Measurements from ENCODE around the gene SDK1.
"Not testable (repeated sequence)": the region's sequence is repeated elsewhere in the genome, so short reads cannot be mapped to it uniquely, and the experiment has no call there.

SDK1 gene

GRCh38 chr7:4233146-4233545 is 932.1 kb downstream of the SDK1 start:
- H3K4me3 ChIP-seq (ENCODE audit: low read depth, low read length) = no peak overlapping the region
- TF ChIP-seq CTCF (conservative IDR thresholded peaks at IDR 0.05; ENCODE audit: low read depth, low read length) = no peak
- DNase-seq (ENCODE audit: low read depth) = no peak

GRCh38 chr7:4233621-4234497 is 932.8 kb downstream of the SDK1 start:
- DNase-seq (ENCODE audit: low read depth) = no peak
- H3K4me3 ChIP-seq (ENCODE audit: low read depth, low read length) = no peak overlapping the region
- TF ChIP-seq CTCF (conservative IDR thresholded peaks at IDR 0.05; ENCODE audit: low read depth, low read length) = no peak

GRCh38 chr7:4234498-4234855 is 933.4 kb downstream of the SDK1 start:
- no peak for DNase-seq (ENCODE audit: low read depth)
- H3K4me3 ChIP-seq (ENCODE audit: low read depth, low read length) = no peak overlapping the region
- TF ChIP-seq CTCF (conservative IDR thresholded peaks at IDR 0.05; ENCODE audit: low read depth, low read length) = no peak

DNA sequence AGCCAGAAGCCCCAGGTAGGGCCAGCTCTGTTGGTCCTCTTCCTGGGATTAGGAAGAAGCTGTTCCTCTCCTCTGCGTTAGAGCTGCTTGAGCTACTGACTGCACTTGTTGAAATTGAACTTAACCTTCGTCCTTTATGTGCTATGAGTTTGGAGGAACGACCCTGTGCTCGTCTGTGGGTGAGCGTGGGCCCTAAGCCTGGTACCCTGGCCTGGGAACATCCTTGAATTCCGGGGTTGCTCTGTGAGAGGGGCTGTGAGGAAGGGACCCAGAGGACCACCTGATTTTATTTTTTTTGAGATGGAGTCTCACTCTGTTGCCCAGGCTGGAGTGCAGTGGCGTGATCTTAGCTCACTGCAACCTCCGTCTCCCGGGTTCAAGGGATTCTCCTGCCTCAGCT is 933.8 kb downstream of the SDK1 start:
- no peak for DNase-seq (ENCODE audit: low read depth)
- no peak overlapping the region for H3K4me3 ChIP-seq (ENCODE audit: low read depth, low read length)
- TF ChIP-seq CTCF (conservative IDR thresholded peaks at IDR 0.05; ENCODE audit: low read depth, low read length) = no peak

DNA sequence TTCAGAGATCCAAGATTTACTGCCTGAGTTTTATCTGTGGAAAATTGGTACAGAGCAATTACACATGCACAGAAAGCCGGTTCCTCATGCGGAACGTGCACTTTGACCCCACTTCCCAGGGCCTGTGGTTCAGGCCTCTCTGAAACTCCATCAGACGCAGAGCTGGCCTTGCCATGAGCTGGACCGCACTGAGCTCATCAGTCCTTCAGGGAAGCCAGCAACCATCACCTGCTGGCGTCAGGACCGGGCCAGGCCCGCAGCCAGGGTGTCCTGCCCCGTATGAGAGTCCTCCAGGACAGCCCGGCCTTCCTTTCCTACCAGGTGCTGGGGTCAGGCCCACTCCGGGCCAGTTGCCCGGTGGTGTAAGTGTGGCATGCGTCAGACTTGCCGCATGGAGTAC is 934.5 kb downstream of the SDK1 start:
- H3K4me3 ChIP-seq (ENCODE audit: low read depth, low read length) = no peak overlapping the region
- TF ChIP-seq CTCF (conservative IDR thresholded peaks at IDR 0.05; ENCODE audit: low read depth, low read length) = no peak
- no peak for DNase-seq (ENCODE audit: low read depth)

DNA sequence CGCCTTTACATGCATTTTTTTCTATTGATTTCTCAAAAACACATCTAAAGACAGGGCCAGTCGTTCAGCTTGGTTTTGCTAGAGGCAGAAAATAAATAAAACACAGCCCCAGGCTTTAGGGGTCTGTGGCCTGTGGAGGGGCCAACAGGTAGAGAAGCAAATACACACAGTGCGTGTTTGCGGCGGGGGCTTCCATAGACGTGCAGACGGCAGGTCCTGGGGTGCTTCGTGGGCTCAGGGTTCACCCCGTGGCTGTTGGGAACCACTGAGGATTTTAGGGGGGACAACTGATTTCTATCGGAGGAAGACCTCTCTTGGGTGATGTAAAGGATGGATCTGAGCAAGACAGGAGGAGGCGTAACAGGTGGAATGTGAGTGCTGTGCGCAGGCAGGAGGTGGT is 935.3 kb downstream of the SDK1 start:
- TF ChIP-seq CTCF (conservative IDR thresholded peaks at IDR 0.05; ENCODE audit: low read depth, low read length) = no peak
- no peak overlapping the region for H3K4me3 ChIP-seq (ENCODE audit: low read depth, low read length)

DNA sequence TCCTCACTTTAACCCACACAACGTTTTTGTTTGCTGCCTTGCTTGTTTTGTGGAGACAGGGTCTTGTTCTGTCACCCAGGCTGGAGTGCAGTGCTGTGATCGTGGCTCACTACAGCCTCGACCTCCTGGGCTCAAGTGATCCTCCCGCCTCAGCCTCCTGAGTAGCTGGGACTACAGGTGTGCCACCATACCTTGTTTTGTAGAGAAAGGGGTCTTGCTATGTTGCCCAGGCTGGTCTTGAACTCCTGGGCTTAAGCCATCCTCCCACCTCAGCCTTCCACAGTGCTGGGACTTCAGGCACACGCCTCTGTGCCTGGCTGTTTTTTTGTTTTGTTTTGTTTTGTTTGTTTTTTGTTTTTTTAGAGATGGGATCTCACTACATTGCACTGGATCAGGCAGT is 935.8 kb downstream of the SDK1 start:
- not testable (repeated sequence) for H3K4me3 ChIP-seq (ENCODE audit: low read depth, low read length); DNase-seq (ENCODE audit: low read depth)

More for the DNA sequence above, 935.3 kb downstream of the SDK1 start:
- DNase-seq (ENCODE audit: low read depth) = no peak

All from choroid plexus epithelial cell (primary cell).